NCI-H2227 (cell line): ENCODE data around the gene ANTXR2.
"Not testable (repeated sequence)": the region's sequence is repeated elsewhere in the genome, so short reads cannot be mapped to it uniquely, and the experiment has no call there.

ENCODE experiments used
- DNase-seq: peaks from one replicate; lab custom pipeline; 2025; ENCODE audit not compliant: unreplicated experiment; lab: John Stamatoyannopoulos, UW

ANTXR2 gene

DNA sequence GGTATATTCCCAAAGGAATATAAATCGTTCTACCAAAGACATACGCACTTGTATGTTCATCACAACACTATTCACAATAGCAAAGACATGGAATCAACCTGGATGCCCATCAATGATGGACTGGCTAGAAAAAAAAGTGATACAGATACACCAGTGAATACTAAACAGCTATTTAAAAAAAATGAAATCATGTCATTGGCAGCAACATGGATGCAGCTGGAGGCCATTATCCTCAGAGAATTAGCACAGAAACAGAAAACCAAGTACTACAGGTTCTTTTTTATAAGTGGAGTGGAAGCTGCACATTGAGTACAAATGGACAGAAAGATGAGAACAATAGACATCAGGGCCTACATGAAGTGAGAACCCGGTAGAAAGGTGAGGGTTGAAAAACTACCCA lies 81.4 kb downstream of the ANTXR2 start:
- DNase-seq, result no peak

DNA sequence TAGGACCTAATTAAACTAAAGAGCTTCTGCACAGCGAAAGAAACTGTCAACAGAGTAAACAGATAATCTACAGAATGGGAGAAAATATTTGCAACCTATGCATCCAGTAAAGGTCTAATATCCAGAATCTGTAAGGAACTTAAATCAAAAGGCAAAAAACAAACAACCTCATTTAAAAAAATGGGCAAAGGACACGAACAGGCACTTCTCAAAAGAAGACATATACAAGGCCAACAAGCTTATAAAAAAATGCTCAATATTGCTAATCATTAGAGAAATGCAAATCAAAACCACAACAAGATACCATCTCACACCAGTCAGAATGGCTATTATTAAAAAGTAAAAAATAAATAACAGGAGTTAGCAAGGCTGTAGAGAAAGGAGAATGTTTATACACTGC lies 81.9 kb downstream of the ANTXR2 start:
- not testable (repeated sequence) for DNase-seq

GRCh38 chr4:79987401-79987800 lies 85.6 kb downstream of the ANTXR2 start:
- no peak for DNase-seq

DNA sequence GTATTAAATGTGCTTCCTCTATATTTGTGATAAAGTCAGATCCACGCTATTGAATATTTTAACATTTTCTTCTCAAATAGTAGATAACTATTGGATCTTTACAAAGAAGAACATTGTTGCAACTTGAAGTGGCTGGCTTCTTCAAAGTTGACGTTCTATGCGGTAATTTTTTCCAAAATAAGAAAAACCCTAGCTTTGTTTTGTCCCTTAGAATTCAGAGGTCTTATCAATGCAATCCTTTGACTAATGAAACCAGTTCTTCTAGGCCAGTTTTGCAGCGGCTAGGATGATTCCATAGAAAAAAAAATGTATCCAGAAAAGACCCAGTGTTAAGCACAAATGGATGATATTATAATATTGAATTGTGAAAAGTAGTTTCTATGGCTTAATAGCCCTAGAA lies 89.6 kb downstream of the ANTXR2 start:
- DNase-seq, result no peak

- no peak for DNase-seq
These were observed 90.3 kb downstream of the ANTXR2 start for GRCh38 chr4:79982601-79983322.

DNA sequence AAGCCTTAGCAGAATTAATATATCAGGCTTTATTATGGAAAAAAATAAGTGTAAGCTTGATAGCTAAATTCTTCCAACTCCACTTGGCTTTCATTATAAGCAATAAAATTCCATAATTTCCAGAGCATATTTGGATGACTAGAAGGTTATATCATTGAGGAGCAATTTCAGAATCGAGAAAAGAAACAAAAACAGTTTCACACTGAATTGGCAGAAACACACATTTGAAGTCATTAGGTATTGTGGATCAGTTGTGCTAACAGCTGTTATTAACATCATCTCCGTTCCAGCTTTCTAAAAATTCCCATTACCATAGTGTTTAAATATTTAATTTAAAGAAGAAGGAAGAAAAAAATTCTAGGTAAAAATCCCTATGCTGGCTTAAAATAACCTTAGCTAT lies 92.6 kb downstream of the ANTXR2 start:
- DNase-seq, result no peak

- DNase-seq, result no peak
These were observed 93.1 kb downstream of the ANTXR2 start for GRCh38 chr4:79979785-79980437.

- DNase-seq, result no peak
These were observed 95.7 kb downstream of the ANTXR2 start for GRCh38 chr4:79977131-79977840.

DNA sequence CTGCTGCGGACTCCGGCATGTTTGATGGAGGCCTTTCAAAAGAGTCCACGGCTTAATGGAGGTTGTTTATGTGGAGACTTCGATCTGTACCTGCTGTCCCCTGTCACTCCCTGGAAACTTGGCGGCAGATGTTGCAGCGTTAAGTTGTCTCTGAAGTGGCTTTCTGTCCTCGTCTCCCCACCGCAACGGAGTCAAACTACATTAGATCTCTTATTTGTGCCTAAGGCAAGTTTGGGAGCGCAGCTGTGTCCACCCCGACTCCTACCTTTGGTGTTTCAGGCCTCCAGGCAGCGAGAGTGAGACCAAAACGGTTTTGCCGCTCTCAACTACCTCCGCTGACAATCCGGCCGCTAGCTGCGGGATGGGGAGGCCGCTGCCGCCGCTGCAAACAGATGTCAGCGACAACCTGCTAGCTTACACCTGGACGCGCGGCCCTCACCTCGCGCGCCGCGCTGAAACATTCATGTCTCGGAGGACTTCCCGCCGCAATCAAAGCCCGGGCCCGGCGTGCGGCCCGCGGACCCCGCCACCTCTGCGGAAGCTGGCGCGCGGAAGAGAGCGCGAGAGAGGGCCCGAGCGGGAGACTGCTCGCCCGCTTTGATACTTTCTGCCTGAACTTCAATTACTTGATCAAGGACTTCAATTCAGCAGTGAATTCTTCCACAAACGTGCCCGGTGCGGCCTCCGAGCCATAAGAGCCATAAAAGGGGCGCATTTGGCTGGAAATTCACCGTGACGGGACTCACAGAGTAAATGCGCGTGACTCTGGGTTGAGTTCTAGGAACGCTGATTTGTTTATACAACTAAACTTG lies 108.4 kb downstream of the ANTXR2 start:
- no peak for DNase-seq

GRCh38 chr4:79964020-79964399 lies 109.0 kb downstream of the ANTXR2 start:
- DNase-seq, result no peak

- DNase-seq, result no peak
These were observed 113.4 kb downstream of the ANTXR2 start for GRCh38 chr4:79959652-79960051.

DNA sequence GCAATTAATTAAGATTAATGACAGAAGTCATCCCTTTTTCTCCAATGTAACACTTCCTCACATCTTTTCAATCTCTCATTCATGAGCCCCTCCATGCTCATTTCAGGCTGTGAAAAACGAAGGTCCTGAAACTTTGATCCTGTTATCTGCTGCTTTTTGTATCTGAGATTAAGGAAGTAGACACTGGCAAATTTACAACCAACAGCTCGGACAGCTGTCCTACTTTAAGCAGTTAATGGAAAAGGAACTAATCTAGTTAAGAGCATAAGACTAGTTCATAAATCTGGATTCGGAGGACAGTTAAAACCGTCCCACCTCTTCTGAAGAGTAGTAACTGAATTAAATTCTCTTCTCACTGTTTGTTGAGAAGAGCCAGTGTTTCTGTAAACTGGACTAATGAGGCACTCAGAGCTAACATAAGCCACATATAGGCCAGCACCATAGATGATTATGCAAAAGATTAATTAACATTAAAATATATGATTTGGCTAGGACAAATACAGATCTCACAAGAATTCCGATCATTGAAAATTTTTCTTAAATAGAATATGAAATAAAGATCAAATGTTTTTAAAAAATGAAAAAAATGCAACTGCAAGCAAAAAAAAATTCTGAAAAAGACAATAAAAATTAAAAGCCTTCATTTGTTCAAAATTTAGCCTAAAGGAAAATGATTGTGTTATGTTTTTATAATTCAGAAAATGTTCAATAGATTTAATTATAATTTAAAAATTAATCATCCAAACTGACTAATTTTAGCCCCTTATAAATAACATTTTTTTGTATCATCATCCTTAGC lies 114.4 kb downstream of the ANTXR2 start:
- DNase-seq, result no peak

GRCh38 chr4:79949178-79949577 lies 123.9 kb downstream of the ANTXR2 start:
- DNase-seq, result no peak

GRCh38 chr4:79948739-79949138 lies 124.3 kb downstream of the ANTXR2 start:
- no peak for DNase-seq

- no peak for DNase-seq
These were observed 124.8 kb downstream of the ANTXR2 start for GRCh38 chr4:79948261-79948660.

DNA sequence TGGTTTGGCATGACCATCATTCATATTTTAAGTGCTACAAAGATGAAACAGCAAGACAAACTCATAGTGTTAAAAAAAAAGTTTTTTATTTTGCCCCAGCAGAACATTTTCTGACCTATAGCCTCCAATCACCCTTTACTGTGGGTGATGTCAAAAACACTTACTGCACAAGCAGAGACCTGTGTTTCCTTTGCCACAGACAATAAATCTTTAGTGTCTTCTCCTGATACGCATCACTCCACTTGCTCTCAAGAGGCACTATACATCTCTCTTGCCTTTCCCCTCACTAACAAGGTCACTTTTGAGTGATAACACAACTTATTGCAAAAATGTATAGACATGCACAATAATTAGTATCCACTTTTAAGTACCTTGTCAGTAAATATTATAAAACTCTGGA lies 125.6 kb downstream of the ANTXR2 start:
- no peak for DNase-seq

GRCh38 chr4:79935274-79935673 lies 137.8 kb downstream of the ANTXR2 start:
- no peak for DNase-seq

- DNase-seq, result no peak
These were observed 138.4 kb downstream of the ANTXR2 start for GRCh38 chr4:79934660-79935059.

DNA sequence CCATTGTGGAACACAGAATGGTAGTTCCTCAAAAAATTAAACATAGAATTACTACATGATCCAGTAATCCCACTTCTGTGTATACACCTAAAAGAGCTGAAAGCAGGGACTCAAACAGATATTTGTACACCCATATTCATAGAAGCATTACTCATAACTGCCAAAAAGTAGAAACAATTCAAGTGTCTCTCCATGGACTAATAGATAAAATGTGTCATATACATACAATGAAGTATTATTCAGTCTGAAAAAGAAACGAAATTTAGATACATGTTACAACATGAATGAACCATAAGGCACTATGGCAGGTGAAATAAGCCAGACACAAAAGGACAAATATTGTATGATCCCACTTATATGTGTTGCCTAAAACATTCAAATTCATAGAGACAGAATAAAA lies 145.1 kb downstream of the ANTXR2 start:
- no peak for DNase-seq

DNA sequence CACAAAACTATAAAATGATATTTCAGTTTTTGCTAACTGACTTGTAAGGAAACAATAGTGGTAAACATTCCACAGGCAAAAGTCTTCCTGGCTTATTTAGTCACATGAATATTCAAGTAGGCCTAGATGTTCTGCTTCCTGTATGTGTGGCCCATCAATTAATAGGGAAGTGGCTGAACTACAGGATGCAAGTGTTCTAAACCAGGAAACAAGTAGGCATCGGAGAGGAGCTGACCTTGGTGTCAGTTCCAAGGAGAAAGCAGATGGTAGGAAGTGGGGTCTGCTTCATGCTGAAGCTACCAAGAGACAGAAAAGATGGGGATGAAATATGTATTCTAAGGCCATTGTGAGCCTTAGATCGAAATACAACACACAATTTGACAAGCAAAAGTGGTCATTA lies 149.7 kb downstream of the ANTXR2 start:
- DNase-seq, result no peak

DNA sequence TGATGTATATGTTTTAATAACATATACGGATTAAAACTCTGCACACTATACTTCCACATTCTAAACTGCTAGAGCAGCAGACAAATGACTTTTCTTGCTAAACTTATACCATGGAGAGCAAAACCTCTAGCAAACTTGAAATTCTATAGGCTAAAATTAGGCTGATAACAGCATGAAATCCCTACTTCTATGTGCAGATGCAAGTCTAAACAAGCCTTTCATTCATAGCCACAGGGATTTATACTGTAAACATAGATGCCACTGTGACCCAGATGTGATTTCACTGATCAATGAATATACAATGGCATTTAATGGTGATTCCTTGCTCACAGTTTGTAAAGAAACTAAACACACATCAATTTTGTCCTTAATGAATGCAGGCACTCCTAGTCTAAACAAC lies 151.0 kb downstream of the ANTXR2 start:
- no peak for DNase-seq
